ENCODE measurements around the gene GABRQ.
"Not testable (repeated sequence)": the region's sequence is repeated elsewhere in the genome, so short reads cannot be mapped to it uniquely, and the experiment has no call there.

The GABRQ gene

GRCh38 chrX:152663086-152663485 lies 25.4 kb downstream of the GABRQ start:
- DNase-seq = no peak

DNA sequence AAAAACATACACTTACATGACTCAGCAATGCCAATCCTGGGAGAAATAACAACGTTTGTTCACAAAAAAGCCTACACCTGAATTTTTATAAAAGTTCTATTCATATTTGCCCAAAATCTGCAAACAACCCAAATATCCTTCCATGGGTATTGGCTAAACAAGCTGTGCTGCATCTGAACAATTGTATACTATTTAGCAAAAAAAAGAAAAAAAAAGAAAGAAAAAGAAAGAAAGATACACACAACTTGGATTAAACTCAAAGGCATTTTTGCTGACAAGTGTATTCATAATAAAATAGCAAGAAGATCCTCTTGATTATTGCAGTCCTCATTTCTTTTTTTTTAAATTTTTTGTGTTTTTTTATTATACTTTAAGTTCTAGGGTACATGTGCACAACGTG lies 36.4 kb downstream of the GABRQ start:
- no peak for DNase-seq

GRCh38 chrX:152674652-152675051 lies 37.0 kb downstream of the GABRQ start:
- not testable (repeated sequence) for DNase-seq

DNA sequence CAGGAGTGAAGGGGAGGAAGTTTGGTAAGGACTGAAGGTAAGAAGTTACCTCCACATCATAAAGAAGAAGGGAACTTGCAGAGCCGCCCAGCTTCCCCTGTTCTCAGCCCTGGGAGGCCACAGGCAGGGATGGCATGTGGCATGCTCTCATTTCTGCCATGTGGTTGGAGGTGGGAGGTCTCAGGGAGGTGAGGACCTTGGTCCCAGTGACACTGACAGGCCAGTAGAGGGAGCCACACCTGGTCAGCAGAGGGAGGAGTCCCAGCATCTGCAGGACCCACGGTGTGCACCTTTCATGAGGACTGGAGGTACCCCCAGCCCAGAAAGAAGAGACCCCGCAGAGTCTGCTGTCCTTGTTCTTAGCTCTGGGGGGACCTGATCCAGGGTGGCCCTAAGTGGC lies 43.3 kb downstream of the GABRQ start:
- DNase-seq = not testable (repeated sequence)

DNA sequence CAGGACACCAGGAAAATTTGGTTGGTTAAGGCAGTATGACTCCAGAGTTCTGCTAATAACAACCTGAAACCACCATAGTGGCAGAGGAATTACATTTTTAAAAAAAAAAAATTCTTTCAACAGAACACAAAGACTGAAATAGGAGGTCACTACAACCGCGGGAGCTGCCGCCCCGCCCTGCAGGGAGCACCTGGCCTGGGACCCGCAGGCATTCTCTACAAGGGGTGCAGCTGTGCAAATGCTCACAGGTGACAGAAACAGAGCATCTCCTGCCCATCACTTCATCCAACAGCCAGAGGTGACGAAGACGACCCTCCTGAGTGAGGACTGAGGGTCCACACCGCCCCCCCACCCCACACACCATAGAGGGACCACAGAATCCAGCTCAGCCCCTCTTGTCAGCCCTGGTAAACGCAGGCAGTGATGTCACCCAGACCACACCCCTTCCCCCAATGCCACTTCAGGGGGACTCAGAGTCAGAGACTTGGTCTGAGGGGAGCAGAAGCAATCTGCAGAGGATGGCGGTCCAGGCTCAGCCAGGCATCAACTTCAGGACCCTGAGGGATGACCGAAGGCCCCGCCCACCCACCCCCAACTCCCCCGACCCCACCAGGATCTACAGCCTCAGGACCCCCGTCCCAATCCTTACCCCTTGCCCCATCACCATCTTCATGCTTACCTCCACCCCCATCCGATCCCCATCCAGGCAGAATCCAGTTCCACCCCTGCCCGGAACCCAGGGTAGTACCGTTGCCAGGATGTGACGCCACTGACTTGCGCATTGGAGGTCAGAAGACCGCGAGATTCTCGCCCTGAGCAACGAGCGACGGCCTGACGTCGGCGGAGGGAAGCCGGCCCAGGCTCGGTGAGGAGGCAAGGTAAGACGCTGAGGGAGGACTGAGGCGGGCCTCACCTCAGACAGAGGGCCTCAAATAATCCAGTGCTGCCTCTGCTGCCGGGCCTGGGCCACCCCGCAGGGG lies 60.5 kb downstream of the GABRQ start, which contains the start of gene MAGEA3:
Gene MAGEA3 (plus strand): TSS at position 843 of the 980 bp plus-strand sequence. CDS start 2,039 bp downstream, outside the sequence.
- not testable (repeated sequence) for DNase-seq

DNA sequence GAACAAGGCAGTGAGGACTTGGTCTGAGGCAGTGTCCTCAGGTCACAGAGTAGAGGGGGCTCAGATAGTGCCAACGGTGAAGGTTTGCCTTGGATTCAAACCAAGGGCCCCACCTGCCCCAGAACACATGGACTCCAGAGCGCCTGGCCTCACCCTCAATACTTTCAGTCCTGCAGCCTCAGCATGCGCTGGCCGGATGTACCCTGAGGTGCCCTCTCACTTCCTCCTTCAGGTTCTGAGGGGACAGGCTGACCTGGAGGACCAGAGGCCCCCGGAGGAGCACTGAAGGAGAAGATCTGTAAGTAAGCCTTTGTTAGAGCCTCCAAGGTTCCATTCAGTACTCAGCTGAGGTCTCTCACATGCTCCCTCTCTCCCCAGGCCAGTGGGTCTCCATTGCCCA lies 62.7 kb downstream of the GABRQ start:
- not testable (repeated sequence) for DNase-seq

- DNase-seq = not testable (repeated sequence)
These were observed 68.8 kb downstream of the GABRQ start for GRCh38 chrX:152706500-152706899.

Data from NCI-H2081 treated with DMSO at 0.1 percent for 48 hours (cell line).